IPS-18a (cell line): ENCODE results near the gene ZNF385B.

Source experiments
- H3K27ac ChIP-seq: one replicate; pipeline ENCODE4 v1.5.1; 2013; ENCODE audit warnings: low read length
- H3K27me3 ChIP-seq: one replicate; pipeline ENCODE4 v1.6.1; 2013; ENCODE audit warnings: mild to moderate bottlenecking, low read length; ENCODE audit not compliant: control insufficient read depth, insufficient read depth
- H3K36me3 ChIP-seq: one replicate; pipeline ENCODE4 v1.6.1; 2013; ENCODE audit warnings: low read depth, low read length; ENCODE audit not compliant: control insufficient read depth
- H3K4me1 ChIP-seq: one replicate; pipeline ENCODE4 v1.6.1; 2013; ENCODE audit warnings: low read depth, low read length; ENCODE audit not compliant: control insufficient read depth
- H3K4me3 ChIP-seq: one replicate; pipeline ENCODE4 v1.5.1; 2013; ENCODE audit warnings: low read length
- H3K9ac ChIP-seq: one replicate; pipeline ENCODE4 v1.6.1; 2013; ENCODE audit warnings: mild to moderate bottlenecking, low read length, moderate library complexity
- H3K9me3 ChIP-seq: one replicate; pipeline ENCODE4 v1.6.1; 2013; ENCODE audit warnings: low read depth, low read length; ENCODE audit not compliant: control insufficient read depth

The ZNF385B gene

DNA sequence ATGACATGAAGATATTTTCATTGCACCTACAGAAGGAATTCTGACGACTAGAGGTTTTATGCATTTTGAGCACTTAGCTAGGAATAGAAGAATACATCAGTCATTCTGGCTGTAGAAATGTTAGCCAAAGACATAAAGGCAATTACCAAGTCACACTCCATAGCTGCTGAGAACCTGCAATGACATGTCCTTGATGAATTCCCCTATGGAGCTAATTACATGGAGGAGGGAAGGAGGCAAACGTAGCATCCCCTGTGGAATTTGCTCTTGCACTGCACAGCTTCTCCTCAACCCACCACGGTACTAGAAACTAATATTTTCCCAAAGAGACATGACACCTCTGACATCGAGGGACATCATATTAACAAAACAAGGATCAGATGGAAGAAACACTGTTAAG, 422.8 kb downstream of the ZNF385B start:
- no peak overlapping the region for H3K9ac ChIP-seq
- peaks cover 31% of the 10 kb centered on the region for H3K4me1 ChIP-seq
- no peak overlapping the region for H3K4me3 ChIP-seq
- no peaks in the 10 kb centered on the region for H3K27me3 ChIP-seq
- no peaks in the 10 kb centered on the region for H3K36me3 ChIP-seq
- no peak overlapping the region for H3K27ac ChIP-seq
- H3K9me3 ChIP-seq: no peaks in the 10 kb centered on the region

DNA sequence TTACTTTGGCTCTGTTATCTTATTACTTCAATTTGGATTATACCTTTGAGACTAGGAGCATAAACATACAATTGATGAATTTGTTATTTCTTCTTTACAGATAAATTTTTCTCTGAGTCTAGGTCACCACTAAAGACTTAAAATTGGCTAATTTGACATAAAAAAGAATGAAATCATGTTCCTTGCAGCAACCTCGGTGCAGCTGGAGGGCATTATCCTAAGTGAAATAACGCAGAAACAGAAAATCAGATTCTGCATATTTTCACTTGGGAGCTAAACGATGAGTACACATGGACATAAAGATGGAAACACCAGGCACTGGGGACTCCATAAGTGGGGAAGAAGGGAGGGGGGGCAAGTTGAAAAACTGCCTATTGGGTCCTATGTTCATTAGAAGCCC, 424.0 kb downstream of the ZNF385B start:
- Histone ChIP-seq H3K9me3 (no peaks in the 10 kb centered on the region), H3K27me3 (no peaks in the 10 kb centered on the region), H3K36me3 (no peaks in the 10 kb centered on the region), H3K9ac (no peak overlapping the region), H3K4me1 (peaks cover 19% of the 10 kb centered on the region), H3K27ac (no peak overlapping the region), H3K4me3 (no peak overlapping the region)

DNA sequence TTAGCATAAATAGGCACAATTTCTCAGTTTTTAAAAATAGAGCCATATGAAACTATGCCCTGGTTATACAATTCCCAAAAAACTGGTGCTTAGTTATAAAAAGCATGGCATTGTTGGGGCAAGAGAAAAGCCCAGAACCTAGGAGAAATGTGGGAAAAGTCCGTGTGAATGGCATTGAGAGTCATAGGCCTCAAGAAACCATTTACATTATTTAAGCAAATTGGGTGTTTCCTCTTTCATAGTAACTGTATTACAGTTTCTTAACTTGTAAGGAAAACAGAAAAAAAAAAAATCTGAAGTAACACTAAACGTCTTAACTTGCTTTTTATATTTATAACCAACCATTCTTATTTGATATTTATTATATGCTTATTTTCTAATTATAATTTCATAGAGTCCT, 425.8 kb downstream of the ZNF385B start:
- peaks cover 8% of the 10 kb centered on the region for H3K4me1 ChIP-seq
- H3K27me3 ChIP-seq: no peaks in the 10 kb centered on the region
- no peaks in the 10 kb centered on the region for H3K9me3 ChIP-seq
- no peak overlapping the region for H3K27ac ChIP-seq
- H3K4me3 ChIP-seq: no peak overlapping the region
- H3K36me3 ChIP-seq: no peaks in the 10 kb centered on the region
- no peak overlapping the region for H3K9ac ChIP-seq

DNA sequence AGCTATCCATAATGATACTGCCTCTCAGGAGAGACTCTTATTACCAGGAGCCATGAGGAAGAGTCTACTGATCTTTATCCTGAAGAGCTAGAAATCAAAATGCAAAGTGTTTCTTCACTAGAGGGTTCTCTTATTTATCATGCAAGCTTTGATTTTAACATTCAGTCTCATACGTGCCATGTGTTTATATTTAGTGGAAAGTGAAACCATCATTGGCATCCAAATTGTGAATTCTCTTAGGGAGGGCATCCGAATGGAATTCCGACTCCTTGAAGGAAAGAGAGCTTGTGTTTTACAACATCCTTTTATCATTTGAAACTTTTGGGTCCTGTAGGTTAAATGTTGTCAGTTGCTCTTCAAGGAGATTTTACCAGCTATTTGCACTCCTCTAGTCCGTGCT, 426.4 kb downstream of the ZNF385B start:
- Histone ChIP-seq H3K4me3 (no peak overlapping the region), H3K4me1 (peaks cover 10% of the 10 kb centered on the region), H3K9ac (no peak overlapping the region), H3K9me3 (no peaks in the 10 kb centered on the region), H3K36me3 (no peaks in the 10 kb centered on the region), H3K27ac (no peak overlapping the region), H3K27me3 (no peaks in the 10 kb centered on the region)

DNA sequence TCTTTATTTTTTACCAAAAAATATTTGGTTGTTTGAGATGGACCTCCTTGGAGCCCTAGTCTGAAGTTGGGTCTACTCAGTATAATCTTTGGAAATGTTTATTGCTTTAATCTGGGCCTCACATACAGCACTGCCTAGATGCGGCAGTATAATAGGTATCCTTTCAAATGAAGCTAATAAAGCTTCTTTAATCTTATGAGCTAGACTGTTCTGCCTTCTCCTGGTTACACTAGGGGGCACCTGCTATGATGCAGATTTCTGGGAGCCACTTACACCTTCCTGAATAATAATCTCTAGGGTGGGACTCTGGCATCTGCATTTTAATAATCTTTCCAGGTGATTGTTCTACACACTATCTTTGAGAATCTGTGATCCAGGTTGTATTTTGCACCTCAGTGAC, 427.1 kb downstream of the ZNF385B start:
- no peak overlapping the region for H3K27ac ChIP-seq
- peaks cover 12% of the 10 kb centered on the region for H3K4me1 ChIP-seq
- no peak overlapping the region for H3K9ac ChIP-seq
- H3K9me3 ChIP-seq: no peaks in the 10 kb centered on the region
- no peak overlapping the region for H3K4me3 ChIP-seq
- no peaks in the 10 kb centered on the region for H3K27me3 ChIP-seq
- no peaks in the 10 kb centered on the region for H3K36me3 ChIP-seq

DNA sequence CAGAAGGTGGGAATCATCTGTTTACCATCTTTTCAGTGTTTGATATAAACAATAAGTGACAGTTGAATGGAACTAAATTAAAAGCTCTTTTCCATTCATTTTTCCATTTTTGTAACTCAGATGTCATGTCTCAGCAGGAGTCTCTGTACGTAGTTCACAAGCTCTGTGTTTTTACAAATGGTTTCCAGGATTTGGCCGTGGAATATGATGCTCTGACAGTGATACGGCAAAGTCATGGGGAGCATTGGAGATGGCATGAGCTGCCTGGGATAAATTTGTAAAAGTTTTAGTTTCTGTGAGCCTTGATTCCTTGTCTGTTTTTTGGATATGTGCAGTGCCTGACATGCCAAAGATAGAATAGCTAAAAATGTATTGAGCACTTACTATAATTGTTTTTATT, 428.7 kb downstream of the ZNF385B start:
- H3K4me3 ChIP-seq: no peak overlapping the region
- H3K27ac ChIP-seq: no peak overlapping the region
- H3K9ac ChIP-seq: no peak overlapping the region
- no peaks in the 10 kb centered on the region for H3K9me3 ChIP-seq
- no peaks in the 10 kb centered on the region for H3K27me3 ChIP-seq
- H3K4me1 ChIP-seq: peaks cover 23% of the 10 kb centered on the region
- no peaks in the 10 kb centered on the region for H3K36me3 ChIP-seq

DNA sequence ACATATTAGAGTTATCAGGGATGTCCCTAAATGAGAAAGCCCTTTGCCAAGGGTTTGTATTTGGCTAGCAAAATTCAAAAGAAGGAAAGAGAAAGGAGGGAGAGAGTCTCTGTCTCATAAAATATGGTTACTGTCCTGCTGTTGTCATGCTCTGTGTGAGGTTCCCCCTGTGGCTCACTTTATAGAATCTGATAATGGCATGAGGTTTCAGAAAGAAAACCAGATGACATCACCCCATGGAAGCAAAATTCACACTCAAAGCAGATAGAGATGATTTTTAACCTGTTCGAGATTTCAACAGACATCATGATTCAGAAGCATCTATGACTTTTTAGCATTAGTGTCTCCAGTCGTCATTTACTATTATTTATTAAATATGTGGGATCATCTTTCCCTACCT, 431.8 kb downstream of the ZNF385B start:
- Histone ChIP-seq H3K9ac (no peak overlapping the region), H3K27me3 (no peaks in the 10 kb centered on the region), H3K4me1 (peaks cover 18% of the 10 kb centered on the region), H3K9me3 (no peaks in the 10 kb centered on the region), H3K27ac (no peak overlapping the region), H3K36me3 (no peaks in the 10 kb centered on the region), H3K4me3 (no peak overlapping the region)

DNA sequence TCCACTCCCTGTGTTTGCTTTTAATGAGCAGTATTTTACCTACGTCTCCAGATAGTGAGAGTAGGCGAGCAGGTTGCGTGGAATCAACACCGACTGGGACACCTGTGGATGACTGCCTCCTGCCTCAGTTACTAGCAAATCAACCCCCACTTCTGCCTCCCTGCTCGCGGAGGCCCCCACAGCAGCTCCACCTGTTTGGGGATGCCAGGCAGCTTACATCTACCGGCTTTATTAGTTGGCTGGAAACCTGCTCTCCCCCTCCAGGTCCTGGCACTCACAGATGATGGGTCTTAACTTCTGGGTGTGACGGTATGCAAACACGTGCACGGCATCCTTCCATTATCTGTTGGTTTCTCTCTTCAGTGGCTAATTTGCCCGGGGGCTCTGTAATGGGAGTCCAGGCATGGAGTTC, 432.3 kb downstream of the ZNF385B start:
- peak overlapping the region; percentile 4 for H3K4me3 ChIP-seq
- no peak overlapping the region for H3K27ac ChIP-seq
- H3K9ac ChIP-seq: no peak overlapping the region
- no peaks in the 10 kb centered on the region for H3K9me3 ChIP-seq
- peaks cover 18% of the 10 kb centered on the region for H3K4me1 ChIP-seq
- H3K36me3 ChIP-seq: no peaks in the 10 kb centered on the region
- no peaks in the 10 kb centered on the region for H3K27me3 ChIP-seq

DNA sequence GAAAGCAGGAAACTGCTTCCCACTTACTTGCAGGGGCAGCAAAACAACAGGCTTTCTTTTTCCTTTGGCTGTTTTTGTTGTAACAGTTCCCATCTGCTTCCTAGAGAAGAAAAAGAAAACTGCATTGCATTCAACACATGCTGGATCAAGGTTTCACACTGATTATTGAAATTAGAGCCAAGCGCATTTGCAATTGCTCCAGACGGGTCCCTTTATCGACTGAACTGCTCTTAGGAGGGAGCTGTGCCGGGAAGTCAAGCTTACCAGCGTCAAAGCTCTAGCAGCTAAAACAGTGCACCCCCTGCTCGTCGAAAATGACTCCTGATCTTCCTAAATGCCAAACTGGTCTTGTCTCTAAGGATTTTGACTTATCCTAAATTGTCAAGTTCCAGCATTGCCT, 432.8 kb downstream of the ZNF385B start:
- Histone ChIP-seq H3K27ac (no peak overlapping the region), H3K27me3 (no peaks in the 10 kb centered on the region), H3K9me3 (no peaks in the 10 kb centered on the region), H3K4me1 (peaks cover 18% of the 10 kb centered on the region), H3K36me3 (no peaks in the 10 kb centered on the region), H3K9ac (no peak overlapping the region), H3K4me3 (peak overlapping the region; percentile 4)

DNA sequence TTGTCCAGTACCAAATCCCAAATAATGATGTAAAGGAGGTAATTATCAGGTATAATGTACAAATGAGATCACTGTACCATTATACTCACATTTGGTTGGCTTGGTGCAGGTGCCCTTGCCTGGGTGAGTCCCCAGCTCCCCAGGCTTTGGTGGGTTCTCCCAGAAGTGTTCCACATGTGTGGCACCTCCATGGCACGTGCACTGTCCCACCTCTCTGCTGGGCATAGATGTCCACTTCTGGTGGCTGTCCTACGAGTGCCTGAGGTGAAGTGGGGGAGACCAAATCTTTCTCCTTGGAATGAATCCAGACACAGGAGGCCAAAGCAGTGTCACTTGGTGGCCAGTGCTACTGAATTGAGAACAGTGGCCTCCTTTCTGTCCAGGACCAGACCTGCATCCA, 434.3 kb downstream of the ZNF385B start:
- H3K27me3 ChIP-seq: no peaks in the 10 kb centered on the region
- H3K27ac ChIP-seq: no peak overlapping the region
- peaks cover 18% of the 10 kb centered on the region for H3K4me1 ChIP-seq
- H3K9ac ChIP-seq: no peak overlapping the region
- H3K36me3 ChIP-seq: no peaks in the 10 kb centered on the region
- no peaks in the 10 kb centered on the region for H3K9me3 ChIP-seq
- H3K4me3 ChIP-seq: no peak overlapping the region

DNA sequence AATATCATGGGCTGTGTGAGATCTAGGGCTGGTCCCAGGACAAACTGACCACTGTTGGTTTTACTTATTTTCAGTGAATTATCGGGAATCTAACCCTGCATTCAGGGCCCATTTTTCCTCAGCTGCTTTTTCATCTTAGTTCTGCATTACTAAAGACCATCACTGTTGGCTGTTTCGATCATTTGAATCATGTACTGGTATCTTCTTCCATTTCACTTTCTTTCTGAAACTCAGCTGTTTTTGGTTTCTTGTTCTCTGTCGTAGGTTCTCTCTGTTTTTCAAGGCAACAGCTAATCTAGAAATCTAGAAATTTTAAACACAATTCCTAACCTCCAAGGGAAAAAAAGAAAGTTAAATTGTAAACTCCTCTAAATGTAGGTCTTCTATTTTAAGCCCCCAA, 436.8 kb downstream of the ZNF385B start:
- Histone ChIP-seq H3K27me3 (no peaks in the 10 kb centered on the region), H3K9me3 (no peaks in the 10 kb centered on the region), H3K9ac (no peak overlapping the region), H3K4me1 (peaks cover 12% of the 10 kb centered on the region), H3K4me3 (no peak overlapping the region), H3K36me3 (no peaks in the 10 kb centered on the region), H3K27ac (no peak overlapping the region)

DNA sequence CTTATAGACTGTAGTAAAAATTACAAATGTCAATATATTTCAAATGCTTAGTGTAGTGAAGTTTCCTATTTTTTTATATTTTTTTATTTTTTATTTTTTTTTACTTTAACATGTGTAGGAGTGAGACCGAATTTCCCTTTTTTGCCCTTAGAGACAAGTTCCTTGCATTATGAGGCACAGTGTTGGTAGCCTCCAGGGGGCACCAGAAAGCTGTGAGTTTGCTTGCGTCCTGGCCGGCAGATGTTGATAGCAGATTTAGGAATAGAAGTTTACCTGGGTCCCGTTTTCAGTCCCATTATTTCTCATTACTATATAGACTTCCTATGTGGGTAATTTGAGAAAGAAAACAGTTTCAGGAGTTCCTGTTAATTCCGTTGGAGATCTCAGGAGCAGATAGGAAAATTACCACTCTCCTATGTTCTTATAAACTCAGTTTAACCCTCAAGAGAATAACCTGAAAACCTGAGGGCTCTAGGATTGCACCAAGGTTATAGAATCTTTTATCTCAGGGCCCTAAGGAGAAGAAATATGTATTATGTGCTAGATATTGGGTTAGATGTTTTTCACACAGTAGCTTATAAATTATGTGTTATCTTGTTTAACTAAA, 439.3 kb downstream of the ZNF385B start:
- Histone ChIP-seq H3K4me1 (no peaks in the 10 kb centered on the region), H3K27me3 (no peaks in the 10 kb centered on the region), H3K4me3 (no peak overlapping the region), H3K36me3 (no peaks in the 10 kb centered on the region), H3K27ac (no peak overlapping the region), H3K9me3 (no peaks in the 10 kb centered on the region), H3K9ac (no peak overlapping the region)
